BLaER1 (cell line): ENCODE results near the gene CASTOR2.
"Not testable (repeated sequence)": the region's sequence is repeated elsewhere in the genome, so short reads cannot be mapped to it uniquely, and the experiment has no call there.

Source experiments
- H3K27ac ChIP-seq: shearing (Covaris generic); formaldehyde crosslinking; 2 replicates; pipeline ENCODE4 v1.8.1; 2022
- H3K27me3 ChIP-seq: shearing (Covaris generic); formaldehyde crosslinking; 2 replicates; pipeline ENCODE4 v1.8.1; 2022
- H3K36me3 ChIP-seq: shearing (Covaris generic); formaldehyde crosslinking; 2 replicates; pipeline ENCODE4 v1.8.1; 2022
- H3K4me1 ChIP-seq: shearing (Covaris generic); formaldehyde crosslinking; 2 replicates; pipeline ENCODE4 v1.8.1; 2022
- H3K4me2 ChIP-seq: shearing (Covaris generic); formaldehyde crosslinking; 2 replicates; pipeline ENCODE4 v1.8.1; 2022
- H3K4me3 ChIP-seq: shearing (Covaris generic); formaldehyde crosslinking; 2 replicates; pipeline ENCODE4 v1.8.1; 2022
- H3K9ac ChIP-seq: shearing (Covaris generic); formaldehyde crosslinking; 2 replicates; pipeline ENCODE4 v1.8.1; 2022
- H3K9me3 ChIP-seq: shearing (Covaris generic); formaldehyde crosslinking; 2 replicates; pipeline ENCODE4 v1.8.1; 2022
- H4K20me1 ChIP-seq: shearing (Covaris generic); formaldehyde crosslinking; 2 replicates; pipeline ENCODE4 v1.8.1; 2022

The CASTOR2 gene

DNA sequence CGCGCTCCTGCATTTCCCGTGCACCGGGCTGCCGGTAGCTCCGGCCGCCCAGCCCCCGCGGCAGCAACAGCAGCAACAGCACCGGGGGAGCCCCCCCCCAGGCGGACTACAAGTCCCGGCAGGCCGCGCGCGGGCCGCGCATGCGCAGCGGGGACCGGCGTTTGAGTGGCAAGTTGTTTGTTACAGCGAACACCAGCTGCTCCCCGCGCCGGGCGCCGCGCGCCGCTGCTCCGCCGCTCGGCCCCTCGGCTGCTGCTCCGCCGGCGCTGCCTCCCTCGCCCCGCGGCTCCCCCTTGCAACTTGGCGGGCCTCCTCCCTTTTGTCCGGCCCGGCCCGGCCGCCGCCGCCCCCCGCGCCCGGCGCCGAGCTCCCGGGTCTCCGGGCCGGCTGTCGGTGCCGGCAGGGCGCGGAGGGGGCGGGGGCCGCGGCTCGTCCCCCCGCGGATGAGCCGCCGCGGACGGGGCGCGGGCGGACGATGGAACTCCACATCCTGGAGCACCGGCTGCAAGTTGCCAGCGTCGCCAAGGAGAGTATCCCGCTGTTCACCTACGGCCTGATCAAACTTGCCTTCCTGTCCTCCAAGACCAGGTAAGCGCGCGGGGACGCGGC lies at the start of gene CASTOR2:
Gene CASTOR2 (plus strand): TSS at position 195 of the 609 bp plus-strand sequence. CDS start 281 bp downstream, at position 476.
- not testable (repeated sequence) for H4K20me1 ChIP-seq, H3K4me2 ChIP-seq, H3K36me3 ChIP-seq, H3K27ac ChIP-seq, H3K27me3 ChIP-seq, H3K4me1 ChIP-seq, H3K9me3 ChIP-seq, H3K9ac ChIP-seq
- H3K4me3 ChIP-seq, result peak within 1 kb of the TSS; percentile 42; the same call in 1 of the 2 replicates

- H3K27me3 ChIP-seq, H3K9ac ChIP-seq: not testable (repeated sequence)
Measured at GRCh38 chr7:74922321-74922890, 42.1 kb upstream of the CASTOR2 start.

DNA sequence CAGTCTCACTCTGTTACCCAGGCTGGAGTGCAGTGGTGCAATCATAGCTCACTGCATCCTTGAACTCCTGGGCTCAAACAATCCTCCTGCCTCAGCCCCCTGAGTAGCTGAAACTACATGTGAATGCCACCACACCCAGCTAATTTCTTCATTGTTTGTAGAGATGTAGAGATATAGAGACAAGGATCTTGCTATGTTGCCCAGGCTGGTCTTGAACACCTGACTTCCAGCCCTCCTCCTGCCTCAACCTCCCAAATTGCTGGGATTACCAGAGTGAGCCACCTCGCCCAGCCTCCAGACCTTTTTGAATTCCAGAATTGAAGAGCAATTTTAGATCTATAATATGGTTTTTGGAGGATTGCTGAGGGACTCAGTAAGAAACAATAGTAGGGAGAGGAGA lies 40.9 kb upstream of the CASTOR2 start:
- H3K27ac ChIP-seq, H3K4me3 ChIP-seq, H3K4me2 ChIP-seq, H3K9me3 ChIP-seq, H4K20me1 ChIP-seq, H3K36me3 ChIP-seq, H3K27me3 ChIP-seq, H3K4me1 ChIP-seq, H3K9ac ChIP-seq: not testable (repeated sequence)

More at GRCh38 chr7:74922321-74922890, 42.1 kb upstream of the CASTOR2 start:
- H3K4me1 ChIP-seq, H3K36me3 ChIP-seq, H3K4me3 ChIP-seq, H3K27ac ChIP-seq, H3K9me3 ChIP-seq, H4K20me1 ChIP-seq, H3K4me2 ChIP-seq: not testable (repeated sequence)

DNA sequence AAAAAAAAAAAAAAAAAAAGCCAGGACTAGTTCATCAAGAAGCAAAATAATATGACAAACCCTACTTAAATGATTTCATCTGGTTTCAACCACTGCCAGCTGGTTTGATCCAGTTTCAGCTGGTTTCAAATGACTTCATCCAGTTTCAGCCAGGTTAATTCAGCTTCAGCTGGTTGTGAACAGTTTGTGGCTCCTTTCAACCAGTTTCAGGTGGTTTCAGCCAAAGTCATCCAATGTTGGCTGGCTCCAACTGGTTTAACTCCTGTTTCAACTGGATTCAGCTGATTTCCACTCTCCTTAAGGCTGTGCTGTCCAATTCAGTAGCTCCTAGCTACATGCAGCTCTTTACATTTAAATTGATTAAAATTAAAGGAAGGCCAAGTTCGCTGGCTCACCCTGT lies 37.5 kb upstream of the CASTOR2 start:
- H4K20me1 ChIP-seq, H3K4me2 ChIP-seq: not testable (repeated sequence)

GRCh38 chr7:74931563-74932328 lies 32.8 kb upstream of the CASTOR2 start:
- not testable (repeated sequence) for H3K4me2 ChIP-seq, H3K36me3 ChIP-seq, H3K27me3 ChIP-seq, H3K9me3 ChIP-seq, H3K9ac ChIP-seq, H3K27ac ChIP-seq, H3K4me1 ChIP-seq, H3K4me3 ChIP-seq, H4K20me1 ChIP-seq

More for the DNA sequence above, 37.5 kb upstream of the CASTOR2 start:
- not testable (repeated sequence) for H3K36me3 ChIP-seq, H3K9me3 ChIP-seq, H3K9ac ChIP-seq, H3K4me3 ChIP-seq, H3K27ac ChIP-seq, H3K27me3 ChIP-seq, H3K4me1 ChIP-seq

DNA sequence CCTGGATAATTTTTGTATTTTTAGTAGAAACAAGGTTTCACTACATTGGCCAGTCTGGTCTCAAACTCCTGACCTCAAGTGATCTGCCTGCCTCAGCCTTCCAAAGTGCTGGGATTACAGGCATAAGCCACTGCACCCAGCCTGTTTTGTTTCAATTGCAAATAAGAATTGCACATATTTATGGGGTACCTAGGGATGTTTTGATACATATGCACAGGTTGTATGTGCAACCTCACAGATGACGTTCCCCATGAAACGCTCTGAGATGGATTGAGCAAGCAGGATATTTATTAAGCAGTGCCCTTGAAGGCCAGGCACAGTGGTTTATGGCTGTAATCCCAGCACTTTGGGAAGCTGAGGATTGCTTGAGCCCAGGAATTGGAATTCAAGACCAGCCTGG lies 25.1 kb upstream of the CASTOR2 start:
- H3K36me3 ChIP-seq, H3K4me2 ChIP-seq, H3K9me3 ChIP-seq, H3K9ac ChIP-seq, H3K27me3 ChIP-seq, H3K4me1 ChIP-seq, H3K4me3 ChIP-seq, H4K20me1 ChIP-seq, H3K27ac ChIP-seq: not testable (repeated sequence)

DNA sequence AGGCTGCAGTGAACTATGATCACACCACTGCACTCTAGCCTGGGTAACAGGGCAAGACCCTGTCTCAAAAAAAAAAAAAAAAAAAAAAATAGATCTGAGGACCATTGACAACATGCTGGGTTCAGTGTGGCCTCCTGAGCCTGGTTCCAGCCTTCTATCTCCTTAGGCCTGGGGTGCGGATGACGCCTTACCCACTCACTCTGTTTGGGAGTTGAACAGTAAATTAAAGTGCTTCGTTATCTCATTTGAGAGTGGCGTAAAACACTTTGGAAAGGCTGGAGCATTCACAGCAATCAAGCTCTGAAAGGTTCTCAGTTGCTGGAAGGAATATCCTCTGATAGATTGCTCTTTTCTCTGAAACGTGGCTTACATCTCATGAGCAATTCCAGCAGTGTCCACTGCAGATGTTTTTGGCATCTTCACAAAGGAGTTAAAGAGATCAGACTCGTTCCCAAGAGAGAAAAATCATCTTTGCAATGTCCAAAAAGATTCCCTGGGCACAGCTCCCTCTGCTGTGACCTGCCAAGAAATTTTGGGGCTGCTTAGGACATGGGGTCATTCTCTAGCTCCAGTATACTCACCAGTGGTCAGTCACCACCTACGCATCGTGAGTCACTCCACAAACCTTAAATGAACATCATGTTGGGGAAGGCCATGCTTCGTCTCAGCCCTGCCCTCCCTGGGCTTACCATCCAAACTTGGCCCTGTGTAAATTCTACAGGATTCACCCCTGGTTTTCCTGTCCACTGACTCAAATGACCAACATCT lies 23.0 kb upstream of the CASTOR2 start:
- not testable (repeated sequence) for H3K4me3 ChIP-seq, H3K36me3 ChIP-seq, H3K27ac ChIP-seq, H3K27me3 ChIP-seq, H3K4me2 ChIP-seq, H3K9me3 ChIP-seq, H4K20me1 ChIP-seq, H3K9ac ChIP-seq, H3K4me1 ChIP-seq

- H3K9ac ChIP-seq, H3K4me2 ChIP-seq, H3K27me3 ChIP-seq, H3K27ac ChIP-seq, H3K36me3 ChIP-seq, H3K9me3 ChIP-seq, H3K4me1 ChIP-seq, H4K20me1 ChIP-seq, H3K4me3 ChIP-seq: not testable (repeated sequence)
Measured at GRCh38 chr7:74943923-74944322, 20.6 kb upstream of the CASTOR2 start.

GRCh38 chr7:74947741-74948140 lies 16.8 kb upstream of the CASTOR2 start:
- H3K4me2 ChIP-seq, H3K4me3 ChIP-seq, H3K27ac ChIP-seq, H3K27me3 ChIP-seq, H4K20me1 ChIP-seq, H3K9me3 ChIP-seq, H3K9ac ChIP-seq, H3K36me3 ChIP-seq, H3K4me1 ChIP-seq: not testable (repeated sequence)

- H3K27ac ChIP-seq, H3K36me3 ChIP-seq, H3K9me3 ChIP-seq, H4K20me1 ChIP-seq, H3K4me2 ChIP-seq, H3K4me1 ChIP-seq, H3K27me3 ChIP-seq, H3K9ac ChIP-seq, H3K4me3 ChIP-seq: not testable (repeated sequence)
Measured at GRCh38 chr7:74953774-74954173, 10.7 kb upstream of the CASTOR2 start.

- not testable (repeated sequence) for H3K27me3 ChIP-seq, H3K36me3 ChIP-seq, H4K20me1 ChIP-seq, H3K9ac ChIP-seq, H3K9me3 ChIP-seq, H3K4me3 ChIP-seq, H3K4me2 ChIP-seq, H3K4me1 ChIP-seq, H3K27ac ChIP-seq
Measured at GRCh38 chr7:74958328-74958727, 6.2 kb upstream of the CASTOR2 start.

DNA sequence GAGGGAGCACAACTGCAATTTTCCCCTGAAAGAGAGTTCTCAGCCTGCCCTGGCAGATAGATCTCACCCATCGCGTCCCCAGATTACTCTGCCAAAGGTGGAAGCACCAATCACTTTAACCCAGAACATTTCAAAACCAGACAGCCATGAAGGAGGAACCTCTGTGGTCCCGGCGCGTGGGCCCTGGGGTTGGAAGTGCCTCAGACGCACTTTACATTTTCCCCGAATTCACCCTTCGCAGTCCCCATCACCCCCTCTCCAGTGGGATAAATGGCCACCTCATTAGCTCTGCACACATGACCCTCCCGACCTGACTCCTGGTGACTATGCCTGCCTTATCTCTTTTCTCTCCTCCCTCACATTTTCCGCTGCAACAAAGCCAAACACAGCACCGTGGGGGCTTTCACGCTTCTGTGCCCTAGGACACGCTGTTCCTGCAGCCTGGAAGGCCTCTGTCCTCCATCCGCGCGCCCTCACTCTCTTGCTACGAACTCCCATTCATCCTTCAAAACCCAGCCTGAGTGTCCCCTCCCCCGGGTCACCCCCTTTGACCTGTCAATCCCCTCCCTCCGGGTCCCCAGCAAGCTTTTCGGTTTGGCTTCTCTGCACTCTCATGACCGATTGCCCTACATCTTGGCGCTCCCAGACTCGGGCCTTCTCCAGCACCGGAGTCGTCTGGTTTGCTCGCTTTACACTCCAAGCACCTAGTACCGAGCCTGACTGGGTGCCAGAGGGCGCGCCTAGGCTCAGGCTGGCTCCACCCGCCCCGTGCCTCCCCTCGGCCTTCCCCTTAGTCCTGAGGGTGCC lies 598 bp upstream of the CASTOR2 start:
- not testable (repeated sequence) for H4K20me1 ChIP-seq, H3K36me3 ChIP-seq, H3K27me3 ChIP-seq, H3K9ac ChIP-seq, H3K4me2 ChIP-seq, H3K9me3 ChIP-seq, H3K4me1 ChIP-seq, H3K27ac ChIP-seq
- H3K4me3 ChIP-seq, result peak overlapping the region; percentile 42; the same call in 1 of the 2 replicates

DNA sequence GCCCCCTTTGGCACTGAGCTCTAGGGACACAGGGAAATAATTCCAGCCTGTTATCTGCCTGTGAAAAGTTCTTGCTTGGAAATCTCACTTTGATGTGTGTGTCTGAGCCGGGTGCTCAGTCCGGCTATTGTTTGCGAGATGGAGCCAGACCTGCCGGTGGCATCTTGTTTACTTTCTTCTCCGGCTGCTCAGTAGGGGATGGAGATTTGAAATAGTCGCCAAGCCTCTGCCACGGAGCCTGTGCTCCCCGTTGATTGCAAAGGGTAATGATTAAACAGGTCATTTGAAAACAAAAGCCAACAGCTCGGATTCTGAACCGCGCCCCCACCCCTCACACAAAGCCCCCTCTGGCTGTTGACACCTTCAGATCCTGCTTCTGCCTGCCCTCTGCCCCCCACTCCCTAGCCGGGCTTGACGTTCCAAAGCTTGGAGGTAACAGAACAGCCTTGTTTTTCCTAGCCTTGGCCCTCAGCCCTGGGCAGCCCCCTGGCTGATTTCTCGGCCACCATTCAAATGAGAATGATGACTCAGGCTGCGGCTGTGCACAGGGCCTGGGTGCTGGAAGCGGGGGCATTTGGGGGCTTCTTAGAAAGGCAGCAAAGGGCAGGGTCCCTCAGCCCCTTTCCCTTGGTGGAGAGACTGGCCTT lies 1.8 kb downstream of the CASTOR2 start:
- H3K36me3 ChIP-seq, H3K4me1 ChIP-seq, H3K27ac ChIP-seq, H3K4me3 ChIP-seq, H4K20me1 ChIP-seq, H3K27me3 ChIP-seq, H3K9ac ChIP-seq, H3K4me2 ChIP-seq, H3K9me3 ChIP-seq: not testable (repeated sequence)
